Prostate gland (tissue), 2 donors: ENCODE results near the gene SEMA3F.

Experiments used
- CTCF ChIP-seq, 4 experiments: fragments of 200-600 bp in 2 of 4; fragments of 450-650 bp in 2 of 4; sonication (generic) in 2 of 4; IDR thresholded peaks; 1 replicate in 3 of 4; 2 replicates in 1 of 4; pipeline ENCODE4 v1.5.1; 2016 to 2019; ENCODE audit warnings: antibody characterized with exemption in 4 of 4, mild to moderate bottlenecking in 2 of 4, moderate library complexity in 2 of 4
- POLR2A ChIP-seq: fragments of 450-650 bp; IDR thresholded peaks from one replicate; pipeline ENCODE4 v1.6.1; 2016; ENCODE audit warnings: antibody characterized with exemption, mild to moderate bottlenecking

GRCh38 chr3:50184242-50184978, 29.3 kb downstream of the SEMA3F start:
- no peak for TF ChIP-seq CTCF (IDR thresholded peaks at IDR 0.05)
- no peak for TF ChIP-seq POLR2A
